ENCODE results near the gene AGMO.
"Not testable (repeated sequence)": the region's sequence is repeated elsewhere in the genome, so short reads cannot be mapped to it uniquely, and the experiment has no call there.

AGMO gene

GRCh38 chr7:15525652-15526263 is 36.1 kb downstream of the AGMO start:
- Histone ChIP-seq H2BK5ac (ENCODE audit: low read length) (no peak overlapping the region), H3K4me3 (ENCODE audit: low read length) (no peak overlapping the region), H3K4me2 (ENCODE audit: low read length) (no peak overlapping the region), H3K4ac (ENCODE audit: low read depth, low read length) (no peak overlapping the region), H3K79me1 (ENCODE audit: low read length) (no peaks in the 10 kb centered on the region), H3K27me3 (ENCODE audit: insufficient read depth, low read length, poor library complexity) (no peaks in the 10 kb centered on the region), H3K27ac (ENCODE audit: low read depth, low read length) (no peak overlapping the region), H2BK15ac (replicated peaks; ENCODE audit: low read depth) (no peak overlapping the region), H3K4me1 (ENCODE audit: control insufficient read depth, low read depth, low read length) (no peaks in the 10 kb centered on the region), H3K56ac (ENCODE audit: low read length) (no peak overlapping the region), H3K79me2 (ENCODE audit: control insufficient read depth, insufficient read depth, low read length) (no peaks in the 10 kb centered on the region), H2BK120ac (ENCODE audit: low read depth, low read length) (no peak overlapping the region), H3K36me3 (ENCODE audit: control insufficient read depth, insufficient read depth, low read length) (no peaks in the 10 kb centered on the region), H4K5ac (ENCODE audit: low read length) (no peak overlapping the region), H2AK5ac (ENCODE audit: low read length) (no peak overlapping the region), H4K8ac (ENCODE audit: low read depth, low read length) (no peak overlapping the region), H3K23ac (ENCODE audit: low read length) (no peak overlapping the region), H3K18ac (ENCODE audit: low read length) (no peak overlapping the region), H3K9ac (ENCODE audit: low read length) (no peak overlapping the region)
- WGBS (ENCODE audit: extremely low coverage, insufficient coverage, low lambda C conversion rate), result no CpG with 5 or more reads among the region's 21 CpGs
- no peak for DNase-seq

GRCh38 chr7:15524077-15524476 is 37.7 kb downstream of the AGMO start:
- no peak overlapping the region for H2BK15ac ChIP-seq (replicated peaks; ENCODE audit: low read depth)
- no CpG with 5 or more reads among the region's 1 CpG for WGBS (ENCODE audit: extremely low coverage, insufficient coverage, low lambda C conversion rate)

GRCh38 chr7:15517865-15518264 is 44.0 kb downstream of the AGMO start:
- not testable (repeated sequence) for H3K36me3 ChIP-seq (ENCODE audit: control insufficient read depth, insufficient read depth, low read length); H2AK5ac ChIP-seq (ENCODE audit: low read length); H3K79me2 ChIP-seq (ENCODE audit: control insufficient read depth, insufficient read depth, low read length); H3K56ac ChIP-seq (ENCODE audit: low read length); H3K27ac ChIP-seq (ENCODE audit: low read depth, low read length); H2BK120ac ChIP-seq (ENCODE audit: low read depth, low read length); H3K4ac ChIP-seq (ENCODE audit: low read depth, low read length); H2BK15ac ChIP-seq (replicated peaks; ENCODE audit: low read depth); H4K8ac ChIP-seq (ENCODE audit: low read depth, low read length); H2BK5ac ChIP-seq (ENCODE audit: low read length); H3K27me3 ChIP-seq (ENCODE audit: insufficient read depth, low read length, poor library complexity); H3K79me1 ChIP-seq (ENCODE audit: low read length); H3K4me1 ChIP-seq (ENCODE audit: control insufficient read depth, low read depth, low read length); H3K4me3 ChIP-seq (ENCODE audit: low read length); H4K5ac ChIP-seq (ENCODE audit: low read length); H3K18ac ChIP-seq (ENCODE audit: low read length); H3K4me2 ChIP-seq (ENCODE audit: low read length); H3K23ac ChIP-seq (ENCODE audit: low read length); H3K9ac ChIP-seq (ENCODE audit: low read length)
- DNase-seq, result peak; percentile 25
- WGBS (ENCODE audit: extremely low coverage, insufficient coverage, low lambda C conversion rate), result no CpG with 5 or more reads among the region's 7 CpGs

More at GRCh38 chr7:15524077-15524476, 37.7 kb downstream of the AGMO start:
- H4K5ac ChIP-seq (ENCODE audit: low read length), result no peak overlapping the region
- H3K4me3 ChIP-seq (ENCODE audit: low read length), result no peak overlapping the region
- DNase-seq, result no peak
- H2AK5ac ChIP-seq (ENCODE audit: low read length), result no peak overlapping the region
- H3K56ac ChIP-seq (ENCODE audit: low read length), result no peak overlapping the region
- H3K27me3 ChIP-seq (ENCODE audit: insufficient read depth, low read length, poor library complexity), result no peaks in the 10 kb centered on the region
- no peak overlapping the region for H3K4ac ChIP-seq (ENCODE audit: low read depth, low read length)
- H3K23ac ChIP-seq (ENCODE audit: low read length), result no peak overlapping the region
- no peaks in the 10 kb centered on the region for H3K79me1 ChIP-seq (ENCODE audit: low read length)
- H2BK5ac ChIP-seq (ENCODE audit: low read length), result no peak overlapping the region
- no peaks in the 10 kb centered on the region for H3K36me3 ChIP-seq (ENCODE audit: control insufficient read depth, insufficient read depth, low read length)
- H3K4me2 ChIP-seq (ENCODE audit: low read length), result no peak overlapping the region
- no peak overlapping the region for H2BK120ac ChIP-seq (ENCODE audit: low read depth, low read length)
- no peaks in the 10 kb centered on the region for H3K4me1 ChIP-seq (ENCODE audit: control insufficient read depth, low read depth, low read length)
- no peak overlapping the region for H3K9ac ChIP-seq (ENCODE audit: low read length)
- no peak overlapping the region for H3K27ac ChIP-seq (ENCODE audit: low read depth, low read length)
- no peaks in the 10 kb centered on the region for H3K79me2 ChIP-seq (ENCODE audit: control insufficient read depth, insufficient read depth, low read length)
- no peak overlapping the region for H4K8ac ChIP-seq (ENCODE audit: low read depth, low read length)
- H3K18ac ChIP-seq (ENCODE audit: low read length), result no peak overlapping the region

GRCh38 chr7:15515252-15515651 is 46.6 kb downstream of the AGMO start:
- H4K5ac ChIP-seq (ENCODE audit: low read length), result no peak overlapping the region

GRCh38 chr7:15508258-15508657 is 53.6 kb downstream of the AGMO start:
- Histone ChIP-seq H3K4me1 (ENCODE audit: control insufficient read depth, low read depth, low read length) (no peaks in the 10 kb centered on the region), H2AK5ac (ENCODE audit: low read length) (no peak overlapping the region), H3K79me1 (ENCODE audit: low read length) (no peaks in the 10 kb centered on the region), H3K4ac (ENCODE audit: low read depth, low read length) (no peak overlapping the region), H3K4me3 (ENCODE audit: low read length) (no peak overlapping the region), H4K8ac (ENCODE audit: low read depth, low read length) (no peak overlapping the region), H2BK120ac (ENCODE audit: low read depth, low read length) (no peak overlapping the region), H3K56ac (ENCODE audit: low read length) (no peak overlapping the region), H3K36me3 (ENCODE audit: control insufficient read depth, insufficient read depth, low read length) (no peaks in the 10 kb centered on the region), H3K9ac (ENCODE audit: low read length) (no peak overlapping the region), H3K23ac (ENCODE audit: low read length) (no peak overlapping the region), H3K18ac (ENCODE audit: low read length) (no peak overlapping the region), H3K4me2 (ENCODE audit: low read length) (no peak overlapping the region), H2BK5ac (ENCODE audit: low read length) (no peak overlapping the region), H3K79me2 (ENCODE audit: control insufficient read depth, insufficient read depth, low read length) (no peaks in the 10 kb centered on the region), H3K27me3 (ENCODE audit: insufficient read depth, low read length, poor library complexity) (no peaks in the 10 kb centered on the region), H3K27ac (ENCODE audit: low read depth, low read length) (no peak overlapping the region), H4K5ac (ENCODE audit: low read length) (no peak overlapping the region), H2BK15ac (replicated peaks; ENCODE audit: low read depth) (no peak overlapping the region)
- no CpG with 5 or more reads among the region's 3 CpGs for WGBS (ENCODE audit: extremely low coverage, insufficient coverage, low lambda C conversion rate)
- DNase-seq, result no peak

More at GRCh38 chr7:15515252-15515651, 46.6 kb downstream of the AGMO start:
- H3K23ac ChIP-seq (ENCODE audit: low read length), result no peak overlapping the region
- H4K8ac ChIP-seq (ENCODE audit: low read depth, low read length), result no peak overlapping the region
- no peaks in the 10 kb centered on the region for H3K27me3 ChIP-seq (ENCODE audit: insufficient read depth, low read length, poor library complexity)
- H3K36me3 ChIP-seq (ENCODE audit: control insufficient read depth, insufficient read depth, low read length), result no peaks in the 10 kb centered on the region
- no peak overlapping the region for H2BK5ac ChIP-seq (ENCODE audit: low read length)
- no peak overlapping the region for H3K56ac ChIP-seq (ENCODE audit: low read length)
- no CpG with 5 or more reads among the region's 4 CpGs for WGBS (ENCODE audit: extremely low coverage, insufficient coverage, low lambda C conversion rate)
- DNase-seq, result no peak
- no peak overlapping the region for H3K4me2 ChIP-seq (ENCODE audit: low read length)
- no peak overlapping the region for H3K18ac ChIP-seq (ENCODE audit: low read length)
- H2AK5ac ChIP-seq (ENCODE audit: low read length), result no peak overlapping the region
- no peak overlapping the region for H3K4me3 ChIP-seq (ENCODE audit: low read length)
- H3K79me1 ChIP-seq (ENCODE audit: low read length), result no peaks in the 10 kb centered on the region
- H3K27ac ChIP-seq (ENCODE audit: low read depth, low read length), result no peak overlapping the region
- no peak overlapping the region for H3K9ac ChIP-seq (ENCODE audit: low read length)
- H3K79me2 ChIP-seq (ENCODE audit: control insufficient read depth, insufficient read depth, low read length), result no peaks in the 10 kb centered on the region
- H3K4me1 ChIP-seq (ENCODE audit: control insufficient read depth, low read depth, low read length), result no peaks in the 10 kb centered on the region
- no peak overlapping the region for H2BK15ac ChIP-seq (replicated peaks; ENCODE audit: low read depth)
- no peak overlapping the region for H2BK120ac ChIP-seq (ENCODE audit: low read depth, low read length)
- no peak overlapping the region for H3K4ac ChIP-seq (ENCODE audit: low read depth, low read length)

- WGBS (ENCODE audit: extremely low coverage, insufficient coverage, low lambda C conversion rate), result no CpG with 5 or more reads among the region's 3 CpGs
- Histone ChIP-seq H4K8ac (ENCODE audit: low read depth, low read length) (no peak overlapping the region), H2BK120ac (ENCODE audit: low read depth, low read length) (no peak overlapping the region), H3K4ac (ENCODE audit: low read depth, low read length) (no peak overlapping the region), H3K9ac (ENCODE audit: low read length) (no peak overlapping the region), H2BK5ac (ENCODE audit: low read length) (no peak overlapping the region), H3K56ac (ENCODE audit: low read length) (no peak overlapping the region), H3K79me2 (ENCODE audit: control insufficient read depth, insufficient read depth, low read length) (no peaks in the 10 kb centered on the region), H3K4me1 (ENCODE audit: control insufficient read depth, low read depth, low read length) (no peaks in the 10 kb centered on the region), H3K27ac (ENCODE audit: low read depth, low read length) (no peak overlapping the region), H3K79me1 (ENCODE audit: low read length) (no peaks in the 10 kb centered on the region), H2AK5ac (ENCODE audit: low read length) (no peak overlapping the region), H3K18ac (ENCODE audit: low read length) (no peak overlapping the region), H4K5ac (ENCODE audit: low read length) (no peak overlapping the region), H2BK15ac (replicated peaks; ENCODE audit: low read depth) (no peak overlapping the region), H3K36me3 (ENCODE audit: control insufficient read depth, insufficient read depth, low read length) (no peaks in the 10 kb centered on the region), H3K27me3 (ENCODE audit: insufficient read depth, low read length, poor library complexity) (no peaks in the 10 kb centered on the region), H3K4me3 (ENCODE audit: low read length) (no peak overlapping the region), H3K4me2 (ENCODE audit: low read length) (no peak overlapping the region), H3K23ac (ENCODE audit: low read length) (no peak overlapping the region)
- DNase-seq, result no peak
Observed at GRCh38 chr7:15507708-15508107, 54.1 kb downstream of the AGMO start.

Measured in mesendoderm (in vitro differentiated cells).